NB4 (cell line): ENCODE data around the gene COLQ.

Source experiments
- CTCF ChIP-seq: IDR thresholded peaks from one replicate; pipeline ENCODE4 v1.5.1; 2012; ENCODE audit warnings: low read depth, low read length
- POLR2A ChIP-seq: IDR thresholded peaks from 2 replicates; pipeline ENCODE4 v1.6.1; 2011; ENCODE audit warnings: mild to moderate bottlenecking; ENCODE audit not compliant: insufficient read length; ENCODE audit errors: extremely low read depth

GRCh38 chr3:15401936-15402335, 119.6 kb downstream of the COLQ start:
- no peak for TF ChIP-seq CTCF
- TF ChIP-seq POLR2A = no peak
